NCI-H82 treated with DMSO at 0.1 percent for 48 hours (cell line): ENCODE measurements around the gene KCNQ2.
"Not testable (repeated sequence)": the region's sequence is repeated elsewhere in the genome, so short reads cannot be mapped to it uniquely, and the experiment has no call there.

Experiments used
- DNase-seq: peaks from one replicate; lab custom pipeline; 2025; ENCODE audit not compliant: unreplicated experiment; lab: John Stamatoyannopoulos, UW

Gene KCNQ2

GRCh38 chr20:63387917-63388316, 84.5 kb downstream of the KCNQ2 start:
- no peak for DNase-seq

DNA sequence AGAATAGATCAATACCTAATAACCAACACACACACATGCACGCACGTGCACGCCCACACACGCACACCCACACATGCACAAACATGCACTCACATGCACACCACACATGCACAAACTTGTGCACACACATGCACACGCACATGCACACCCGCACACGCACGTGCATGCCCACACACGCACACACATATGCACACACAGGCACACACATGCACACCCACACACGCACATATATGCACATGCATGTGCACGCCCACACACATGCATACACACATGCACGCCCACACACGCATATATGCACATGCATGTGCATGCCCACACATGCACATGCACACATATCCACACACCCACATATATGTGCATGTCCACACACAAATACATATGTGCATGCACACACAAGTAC, 85.1 kb downstream of the KCNQ2 start:
- no peak for DNase-seq

DNA sequence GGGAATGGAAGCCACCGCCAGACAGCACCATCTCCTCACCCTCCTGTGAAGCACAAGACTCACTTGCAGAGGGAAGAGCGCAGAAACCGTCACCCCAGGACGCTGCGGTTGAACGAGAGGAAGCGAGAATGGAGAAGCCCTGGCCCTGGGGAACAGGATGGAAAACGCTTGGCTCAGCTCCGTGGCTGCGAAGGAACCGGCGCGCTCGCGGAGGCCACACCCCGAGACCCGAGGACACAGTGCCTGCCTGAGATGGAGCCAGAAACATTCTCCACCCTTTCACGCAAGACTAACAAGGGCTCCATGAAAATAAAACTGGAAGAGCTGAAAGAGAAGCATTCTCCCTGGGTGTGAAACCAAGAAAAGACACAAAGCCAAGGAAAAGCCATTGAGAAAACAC, 86.0 kb downstream of the KCNQ2 start:
- no peak for DNase-seq

- no peak for DNase-seq
These were observed 86.6 kb downstream of the KCNQ2 start for GRCh38 chr20:63385819-63386218.

- DNase-seq, result no peak
These were observed 88.1 kb downstream of the KCNQ2 start for GRCh38 chr20:63384336-63384735.

DNA sequence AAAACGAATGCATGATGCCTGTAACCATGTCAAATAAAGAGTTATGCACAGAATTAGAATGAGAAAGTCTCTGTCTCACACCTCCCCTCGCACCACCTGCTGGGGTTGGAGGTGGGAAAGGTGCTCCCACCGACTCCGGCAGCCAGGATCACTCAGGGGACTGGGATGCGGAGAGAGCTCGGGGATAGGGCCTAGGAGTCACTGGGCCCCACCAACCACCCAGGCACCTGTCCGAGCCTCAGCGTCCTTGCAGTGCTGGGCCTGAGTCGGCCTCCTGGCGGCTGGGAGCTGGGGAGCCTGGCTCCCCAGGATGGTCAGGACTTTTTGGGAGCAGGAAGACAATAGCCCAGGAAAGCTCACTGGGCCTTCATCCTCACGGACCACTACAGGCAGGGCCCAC, 88.9 kb downstream of the KCNQ2 start:
- no peak for DNase-seq

- DNase-seq, result no peak
These were observed 89.7 kb downstream of the KCNQ2 start for GRCh38 chr20:63382551-63383300.

DNA sequence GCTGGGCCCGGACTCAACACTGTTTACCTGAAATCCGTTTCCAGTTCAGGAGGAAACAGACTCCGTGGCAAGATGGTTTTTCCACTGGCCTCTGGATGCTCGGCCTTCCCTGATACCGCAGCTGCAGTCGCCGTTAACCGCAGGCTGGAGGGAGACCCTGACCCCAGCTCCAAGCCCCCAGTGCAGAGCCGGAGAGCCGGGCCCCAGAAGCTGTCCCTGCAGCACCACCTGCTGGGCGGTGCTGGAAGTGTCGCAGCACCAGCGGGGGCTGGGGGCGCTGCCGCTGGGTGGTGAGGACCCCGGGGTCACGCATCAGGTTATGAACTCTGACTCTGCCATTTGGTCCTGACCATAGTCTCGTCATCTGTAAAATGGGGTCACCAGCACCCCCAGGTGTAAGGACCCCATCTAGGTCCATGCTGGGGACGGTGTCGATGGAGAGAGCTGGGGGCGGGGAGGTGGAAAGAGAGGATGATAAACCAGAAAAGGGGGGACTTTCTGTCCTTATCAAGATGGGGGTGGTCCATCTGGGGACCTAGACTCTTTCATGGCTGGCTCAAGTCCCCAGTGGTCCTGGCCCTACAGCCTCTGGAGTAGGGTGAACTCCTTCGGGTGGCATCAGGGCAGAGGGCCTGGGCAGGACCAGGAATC, 90.5 kb downstream of the KCNQ2 start:
- no peak for DNase-seq

GRCh38 chr20:63380346-63380870, 92.0 kb downstream of the KCNQ2 start:
- no peak for DNase-seq

DNA sequence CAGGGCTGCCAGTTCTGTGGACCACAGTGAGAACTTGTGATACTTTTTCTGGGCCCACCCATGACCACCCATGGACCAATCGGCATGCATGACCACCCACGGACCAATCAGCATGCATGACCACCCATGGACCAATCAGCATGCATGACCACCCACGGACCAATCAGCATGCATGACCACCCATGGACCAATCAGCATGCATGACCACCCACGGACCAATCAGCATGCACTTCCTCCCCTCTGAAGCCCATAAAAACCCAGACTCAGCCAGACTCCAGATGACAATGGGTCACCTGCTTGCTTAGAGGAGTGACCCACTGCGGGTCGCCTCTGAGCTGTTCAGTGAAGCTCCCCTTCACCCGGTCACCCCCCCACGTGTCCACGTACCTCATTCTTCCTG, 92.6 kb downstream of the KCNQ2 start:
- not testable (repeated sequence) for DNase-seq

GRCh38 chr20:63379296-63379695, 93.2 kb downstream of the KCNQ2 start:
- no peak for DNase-seq

DNA sequence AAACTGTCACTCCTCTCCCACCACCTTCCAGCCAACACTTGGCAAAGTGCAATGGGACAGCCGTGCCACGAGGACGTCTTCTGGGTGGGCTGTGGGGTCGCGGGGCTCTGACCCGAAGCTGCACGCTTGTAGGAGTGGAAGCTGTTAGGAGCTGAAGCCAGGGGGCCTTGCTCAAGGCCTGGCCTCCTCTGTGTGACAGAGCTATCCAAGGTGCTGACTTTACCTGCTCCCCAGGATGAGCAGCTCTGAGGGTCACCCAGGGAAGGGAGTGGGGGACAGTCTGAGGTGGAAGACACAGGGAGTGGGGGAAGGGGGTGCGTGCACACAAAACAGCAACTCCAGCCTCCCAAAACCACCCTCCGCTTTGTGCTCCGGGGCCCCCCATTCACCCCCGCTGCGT, 93.8 kb downstream of the KCNQ2 start:
- no peak for DNase-seq

- no peak for DNase-seq
These were observed 94.5 kb downstream of the KCNQ2 start for GRCh38 chr20:63377951-63378381.

GRCh38 chr20:63377256-63377941, 95.1 kb downstream of the KCNQ2 start:
- DNase-seq, result no peak

DNA sequence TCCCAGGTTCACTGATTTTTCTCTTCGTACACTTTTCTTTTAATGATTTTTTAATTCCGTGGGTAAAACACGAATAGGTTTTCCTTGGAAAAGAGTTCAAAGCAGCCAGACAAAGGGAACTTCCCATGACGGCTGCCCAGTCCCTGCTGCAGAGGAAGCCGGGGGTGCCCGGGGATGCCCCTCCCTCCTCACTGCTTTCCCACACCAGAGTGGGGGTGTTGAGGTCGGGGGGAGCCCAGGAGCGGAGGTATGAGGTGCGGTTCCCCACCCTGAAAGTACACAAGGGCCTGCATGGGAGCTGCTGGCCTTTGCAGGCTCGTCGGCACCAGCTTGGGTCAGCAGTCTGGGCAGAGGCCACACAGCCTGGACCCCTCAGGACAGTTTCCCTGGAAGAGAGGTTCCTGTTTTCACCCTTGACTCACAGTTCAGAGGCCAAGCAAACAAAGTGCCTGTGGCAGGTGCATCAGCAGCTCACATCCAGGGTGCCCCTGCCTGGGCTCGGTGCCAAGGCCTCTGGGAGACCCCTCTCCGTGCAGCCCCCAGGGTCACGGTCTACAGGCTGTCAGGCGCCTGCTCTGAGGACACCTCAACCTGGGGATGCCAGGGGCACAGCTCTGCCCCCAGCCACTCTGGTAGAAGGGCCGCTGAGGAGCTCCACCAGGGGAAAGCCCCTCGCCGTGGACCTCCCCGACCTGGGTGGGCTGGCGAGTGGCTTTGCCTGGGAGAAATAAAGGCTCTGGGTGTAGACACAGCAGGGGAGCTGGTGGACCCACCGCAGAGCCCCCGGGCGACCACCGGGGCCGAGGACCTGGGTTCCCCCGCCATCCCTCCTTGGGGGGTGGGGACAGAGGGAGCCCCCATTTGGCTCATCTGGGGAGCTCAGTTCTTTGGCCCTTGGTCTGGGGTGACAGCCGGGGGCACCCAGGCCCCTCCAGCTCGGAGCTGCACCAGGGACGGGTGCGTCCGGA, 95.9 kb downstream of the KCNQ2 start:
- no peak for DNase-seq

- DNase-seq, result no peak
These were observed 97.0 kb downstream of the KCNQ2 start for GRCh38 chr20:63375438-63375837.

GRCh38 chr20:63374504-63374903, 98.0 kb downstream of the KCNQ2 start:
- no peak for DNase-seq

GRCh38 chr20:63373996-63374395, 98.5 kb downstream of the KCNQ2 start:
- no peak for DNase-seq

GRCh38 chr20:63372971-63373885, 99.2 kb downstream of the KCNQ2 start:
- no peak for DNase-seq
